H1 (cell line): Measurements from ENCODE around the gene PIP5K1B. TPM values are rescaled to one million over a fixed set of nuclear protein-coding genes. Genes with fewer than 3 reads are reported as not detected.

Experiments
- CTCF ChIA-PET: fragments of 300-600 bp; sonication (Branson Sonifier 250); formaldehyde crosslinking; loops from one replicate; lab custom pipeline; 2021; ENCODE audit not compliant: partially characterized antibody; lab: Charles Lee
- POLR2A ChIA-PET: fragments of 300-600 bp; sonication (Branson Sonifier 250); formaldehyde crosslinking; loops from one replicate; lab custom pipeline; 2021; ENCODE audit warnings: inconsistent platforms; ENCODE audit not compliant: partially characterized antibody; lab: Charles Lee
- DNase-seq, 2 experiments: peaks; one replicate each; pipeline versions ENCODE4 v3.0.0 to v3.0.0-alpha.2; 2010 to 2022; ENCODE audit warnings: low spot score in 2 of 2, low read depth in 1 of 2, mixed read lengths in 1 of 2
- FAIRE-seq: peaks from 2 replicates; lab custom pipeline; 2011; peaks lifted over from hg19 to GRCh38; lab: Jason Lieb, UNC
- H2AFZ ChIP-seq: 2 replicates; pipeline ENCODE4 v1.8.1; 2012; ENCODE audit warnings: low read length, inconsistent platforms
- H2AK5ac ChIP-seq: 2 replicates; pipeline ENCODE4 v1.6.1; 2013; ENCODE audit warnings: low read depth, low read length
- H2BK120ac ChIP-seq: replicated peaks from 2 replicates; pipeline ENCODE3; 2013; ENCODE audit warnings: low read depth, low read length, inconsistent platforms
- H2BK12ac ChIP-seq: 2 replicates; pipeline ENCODE4 v1.6.1; 2013; ENCODE audit warnings: low read depth, low read length
- H2BK15ac ChIP-seq: 2 replicates; pipeline ENCODE4 v1.6.1; 2013; ENCODE audit warnings: low read length
- H2BK20ac ChIP-seq: 2 replicates; pipeline ENCODE4 v1.6.1; 2013; ENCODE audit warnings: low read length
- H2BK5ac ChIP-seq: 2 replicates; pipeline ENCODE4 v1.6.1; 2013; ENCODE audit warnings: low read depth, low read length
- H3K14ac ChIP-seq: 2 replicates; pipeline ENCODE4 v1.6.1; 2013; ENCODE audit warnings: inconsistent platforms; ENCODE audit not compliant: insufficient read length
- H3K18ac ChIP-seq: 2 replicates; pipeline ENCODE4 v1.6.1; 2013; ENCODE audit warnings: low read length; ENCODE audit errors: extremely low read depth
- H3K23ac ChIP-seq: 2 replicates; pipeline ENCODE4 v1.6.1; 2013; ENCODE audit warnings: inconsistent platforms; ENCODE audit not compliant: insufficient read length
- H3K23me2 ChIP-seq: 2 replicates; pipeline ENCODE4 v1.6.1; 2013; ENCODE audit warnings: low read depth, low read length
- H3K27ac ChIP-seq: 2 replicates; pipeline ENCODE4 v1.6.1; 2011; ENCODE audit warnings: low read depth, low read length, inconsistent platforms
- H3K27me3 ChIP-seq, 4 experiments: replicated peaks in 1 of 4; 1 replicate in 1 of 4; 2 replicates in 3 of 4; pipeline versions ENCODE4 v1.6.1 to v1.8.1; 2011 to 2013; ENCODE audit warnings: low read length in 3 of 4, mild to moderate bottlenecking in 3 of 4, inconsistent platforms in 2 of 4, mixed read lengths in 2 of 4, moderate library complexity in 1 of 4; ENCODE audit not compliant: control insufficient read depth in 3 of 4, insufficient read depth in 3 of 4; ENCODE audit errors: extremely low read depth in 1 of 4
- H3K36me3 ChIP-seq, 4 experiments: 2 replicates each; pipeline versions ENCODE4 v1.6.1 to v1.8.1; 2011 to 2013; ENCODE audit warnings: mild to moderate bottlenecking in 4 of 4, low read length in 3 of 4, moderate library complexity in 2 of 4, control low read depth in 1 of 4, inconsistent platforms in 1 of 4; ENCODE audit not compliant: insufficient read depth in 4 of 4, control insufficient read depth in 2 of 4
- H3K4ac ChIP-seq: replicated peaks from 2 replicates; pipeline ENCODE3; 2013; ENCODE audit warnings: low read length, low read depth, mixed read lengths, inconsistent platforms; ENCODE audit not compliant: insufficient read length
- H3K4me1 ChIP-seq, 4 experiments: replicated peaks in 1 of 4; 1 replicate in 1 of 4; 2 replicates in 3 of 4; pipeline versions ENCODE4 v1.6.1 to v1.8.1; 2011 to 2013; ENCODE audit warnings: low read length in 3 of 4, inconsistent platforms in 2 of 4, mixed read lengths in 1 of 4; ENCODE audit not compliant: insufficient read depth in 4 of 4, control insufficient read depth in 3 of 4
- H3K4me2 ChIP-seq, 2 experiments: 2 replicates each; pipeline versions ENCODE4 v1.6.1 to v1.8.1; 2011 to 2013; ENCODE audit warnings: low read depth in 2 of 2, low read length in 2 of 2, control low read depth in 1 of 2, inconsistent platforms in 1 of 2, mild to moderate bottlenecking in 1 of 2; ENCODE audit not compliant: insufficient read depth in 1 of 2
- H3K4me3 ChIP-seq, 4 experiments: fragments of 200-600, 300-600 bp in 1 of 4; sonication (generic), shearing (Covaris generic), sonication (Bioruptor Twin) in 1 of 4; 2 replicates each; pipeline versions ENCODE4 v1.5.1 to v1.8.1; 2011 to 2016; ENCODE audit warnings: low read length in 4 of 4, low read depth in 3 of 4, control low read depth in 2 of 4, inconsistent platforms in 2 of 4, mild to moderate bottlenecking in 2 of 4, mixed read lengths in 1 of 4, moderate library complexity in 1 of 4; ENCODE audit not compliant: insufficient read depth in 2 of 4; ENCODE audit errors: extremely low read depth in 1 of 4
- H3K56ac ChIP-seq: replicated peaks from 2 replicates; pipeline ENCODE3; 2013; ENCODE audit warnings: low read depth, mild to moderate bottlenecking, mixed read lengths, low read length, inconsistent platforms; ENCODE audit not compliant: insufficient read length
- H3K79me1 ChIP-seq: 2 replicates; pipeline ENCODE4 v1.6.1; 2013; ENCODE audit warnings: low read depth, low read length, control low read depth
- H3K79me2 ChIP-seq, 2 experiments: 2 replicates each; pipeline versions ENCODE4 v1.6.1 to v1.8.1; 2012 to 2013; ENCODE audit warnings: low read length in 2 of 2, mild to moderate bottlenecking in 2 of 2, inconsistent platforms in 1 of 2; ENCODE audit not compliant: insufficient read depth in 2 of 2, control insufficient read depth in 1 of 2
- H3K9ac ChIP-seq, 4 experiments: replicated peaks in 1 of 4; 1 replicate in 1 of 4; 2 replicates in 3 of 4; pipeline versions ENCODE4 v1.6.1 to v1.8.1; 2011 to 2013; ENCODE audit warnings: low read depth in 3 of 4, low read length in 3 of 4, control low read depth in 2 of 4, mild to moderate bottlenecking in 2 of 4, moderate library complexity in 2 of 4, inconsistent platforms in 1 of 4; ENCODE audit errors: extremely low read depth in 1 of 4
- H3K9me3 ChIP-seq, 2 experiments: 2 replicates each; pipeline versions ENCODE4 v1.6.1 to v1.8.1; 2012 to 2013; ENCODE audit warnings: mild to moderate bottlenecking in 2 of 2, moderate library complexity in 2 of 2, control low read depth in 1 of 2, inconsistent platforms in 1 of 2, low read depth in 1 of 2, low read length in 1 of 2, mixed read lengths in 1 of 2; ENCODE audit not compliant: insufficient read depth in 2 of 2
- H4K20me1 ChIP-seq, 2 experiments: replicated peaks in 1 of 2; 2 replicates each; pipeline versions ENCODE3 to v1.8.1; 2011 to 2013; ENCODE audit warnings: inconsistent platforms in 2 of 2, low read length in 2 of 2, mild to moderate bottlenecking in 1 of 2; ENCODE audit not compliant: insufficient read depth in 2 of 2, control insufficient read depth in 1 of 2
- H4K5ac ChIP-seq: 2 replicates; pipeline ENCODE4 v1.6.1; 2013; ENCODE audit warnings: low read length, low read depth, mixed read lengths, inconsistent platforms; ENCODE audit not compliant: insufficient read length
- H4K8ac ChIP-seq: 2 replicates; pipeline ENCODE4 v1.8.0; 2013; ENCODE audit warnings: mild to moderate bottlenecking, moderate library complexity, low read length, inconsistent platforms; ENCODE audit not compliant: insufficient read depth; ENCODE audit errors: extremely low read depth
- H4K91ac ChIP-seq: replicated peaks from 2 replicates; pipeline ENCODE3; 2013; ENCODE audit warnings: low read length, mixed read lengths, inconsistent platforms; ENCODE audit not compliant: insufficient read length
- BRCA1 ChIP-seq: IDR thresholded peaks from 2 replicates; pipeline ENCODE4 v1.6.1; 2012; ENCODE audit warnings: low read depth, low read length, improper control_type of control experiment
- CHD2 ChIP-seq: IDR thresholded peaks from 2 replicates; pipeline ENCODE4 v1.6.1; 2012; ENCODE audit warnings: low read length, improper control_type of control experiment
- E2F6 ChIP-seq: IDR thresholded peaks from 2 replicates; pipeline ENCODE4 v1.6.1; 2012; ENCODE audit warnings: inconsistent platforms
- JUND ChIP-seq: IDR thresholded peaks from 2 replicates; pipeline ENCODE4 v1.6.1; 2011; ENCODE audit warnings: mild to moderate bottlenecking, improper control_type of control experiment, low read length
- NANOG ChIP-seq: IDR thresholded peaks from 2 replicates; pipeline ENCODE4 v1.6.1; 2011; ENCODE audit warnings: low read length, low read depth, mild to moderate bottlenecking, inconsistent platforms; ENCODE audit not compliant: insufficient read depth, poor library complexity, severe bottlenecking
- POLR2A ChIP-seq, 2 experiments: IDR thresholded peaks; 1 replicate in 1 of 2; 2 replicates in 1 of 2; pipeline ENCODE4 v1.6.1; 2011; ENCODE audit warnings: low read depth in 2 of 2, low read length in 2 of 2, mild to moderate bottlenecking in 2 of 2; ENCODE audit errors: control extremely low read depth in 1 of 2
- RFX5 ChIP-seq: IDR thresholded peaks from 2 replicates; pipeline ENCODE4 v1.6.1; 2011; ENCODE audit warnings: low read depth, low read length, improper control_type of control experiment, borderline replicate concordance
- SP1 ChIP-seq: IDR thresholded peaks from 2 replicates; pipeline ENCODE4 v1.6.1; 2011; ENCODE audit warnings: low read depth, low read length
- SUZ12 ChIP-seq: fragments of 200-600 bp; sonication (generic); IDR thresholded peaks from 2 replicates; pipeline ENCODE4 v1.6.1; 2012; ENCODE audit warnings: mild to moderate bottlenecking, inconsistent platforms, low read length, moderate library complexity, mixed read lengths
- WGBS, 2 experiments: shearing (Covaris generic) in 1 of 2; methylation state at CpG; one replicate each; pipeline versions ENCODE4 v1.1.6 to v1.1.7; 2013 to 2015; ENCODE audit warnings: low lambda C conversion rate in 2 of 2, mixed read lengths in 2 of 2, inconsistent platforms in 1 of 2, low coverage in 1 of 2, missing lambda C conversion rate in 1 of 2; ENCODE audit not compliant: insufficient replicate concordance in 2 of 2, insufficient coverage in 1 of 2, insufficient read length in 1 of 2; ENCODE audit errors: extremely low coverage in 1 of 2, missing lambda C conversion rate in 1 of 2; 5-methylcytosine and 5-hydroxymethylcytosine counted together
- polyA plus RNA-seq, 7 experiments: library from polyadenylated mRNA; depleted of rRNA in 3 of 7; stranded (reverse) in 5 of 7; unstranded in 2 of 7; fragments of >200 nt in 5 of 7; fragments of 200-250 nt in 2 of 7; gene quantifications; 1 replicate in 5 of 7; 2 replicates in 1 of 7; 4 replicates in 1 of 7; pipeline versions ENCODE4 v1.2.1 to v1.2.3, GENCODE V29; 2011 to 2013; ENCODE audit warnings: missing spikeins in 2 of 7, mixed read lengths in 2 of 7
- total RNA-seq: library from RNA; stranded (reverse); fragmentation: NEBNext Ultra II Directional; extraction: Animal tissue kit (Norgen Biotek cat#: 25700); gene quantifications from 2 replicates; pipeline ENCODE4 v1.2.1, GENCODE V29; 2021

Gene PIP5K1B
- total and polyA plus RNA-seq, 2 of the 8 experiments (the other 6 are each of a cell fraction or from before 2014, with no cell fraction given) = 4.7 to 7.7 TPM

- H3K36me3 ChIP-seq = peaks cover 11 to 20% (median 14%) of the 10 kb centered on the region in 4 experiments
- H4K91ac ChIP-seq = no peak overlapping the region
- TF ChIP-seq BRCA1 (no peak), SUZ12 (no peak), NANOG (no peak), CHD2 (no peak), RFX5 (no peak), E2F6 (no peak), SP1 (no peak), JUND (no peak), POLR2A (IDR thresholded peaks at IDR 0.05; ENCODE audit: control extremely low read depth in 1 of 2, low read depth in 2 of 2, low read length in 2 of 2) (no peak)
- no peak overlapping the region for H3K18ac ChIP-seq
- WGBS, 2 experiments = 81% methylated on average over 4 of the region's 4 CpGs; no CpG with 5 or more reads in 1 of the 2 experiments
- ChIA-PET CTCF (interaction anchor here (0.8 to 5.4 kb wide), 5 partner anchors 9 to 146 kb away, joined by 3 to 27 read pairs (median 4); no protein-coding TSS in a partner anchor), POLR2A (interaction anchor here (0.9 to 3.8 kb wide), 3 partner anchors 75 to 285 kb away, joined by 3 to 10 read pairs (median 3); no protein-coding TSS in a partner anchor)
- no peak overlapping the region for H3K9ac ChIP-seq
- H3K4me1 ChIP-seq = peaks cover 9 to 22% (median 14%) of the 10 kb centered on the region in 4 experiments
- no peak overlapping the region for H3K4me3 ChIP-seq
- H3K23me2 ChIP-seq = peaks cover 2% of the 10 kb centered on the region; the same call in 1 of the 2 replicates
- H3K27ac ChIP-seq = no peak overlapping the region
- no peak overlapping the region for H2BK20ac ChIP-seq
- H4K20me1 ChIP-seq = peaks cover 3 to 7% of the 10 kb centered on the region in 2 experiments
- H3K14ac ChIP-seq = no peak overlapping the region
- no peak overlapping the region for H4K8ac ChIP-seq
- H2BK120ac ChIP-seq = no peak overlapping the region
- no peak for DNase-seq
- no peak overlapping the region for H2BK15ac ChIP-seq
- H3K4ac ChIP-seq = no peak overlapping the region
- H3K56ac ChIP-seq = no peak overlapping the region
- no peak overlapping the region for H2BK12ac ChIP-seq
- no peak overlapping the region for H4K5ac ChIP-seq
- FAIRE-seq = no peak
- peaks cover 11% of the 10 kb centered on the region; the same call in 1 of the 2 replicates for H3K79me1 ChIP-seq
- H3K27me3 ChIP-seq = no peaks in the 10 kb centered on the region
- no peak overlapping the region for H2AK5ac ChIP-seq
- H3K23ac ChIP-seq = no peak overlapping the region
- no peaks in the 10 kb centered on the region for H3K9me3 ChIP-seq
- no peak overlapping the region for H2BK5ac ChIP-seq
- H3K79me2 ChIP-seq = peaks cover 3 to 51% of the 10 kb centered on the region in 2 experiments; a peak in 3 of 4 replicates
- no peak overlapping the region; a peak in 1 of 4 replicates for H3K4me2 ChIP-seq
- H2AFZ ChIP-seq = no peak overlapping the region
Measured at GRCh38 chr9:69046723-69047122, 341.7 kb downstream of the PIP5K1B start.
